ENCODE data around the gene TCP1. TPM values are rescaled to one million over a fixed set of nuclear protein-coding genes. Genes with fewer than 3 reads are reported as not detected.

TCP1 gene
- total and polyA plus RNA-seq, 9 of the 15 experiments (the other 6 are each of a cell fraction or from before 2014, with no cell fraction given), result 331 to 801 (median 645) TPM

- TF ChIP-seq, protein P1, sequence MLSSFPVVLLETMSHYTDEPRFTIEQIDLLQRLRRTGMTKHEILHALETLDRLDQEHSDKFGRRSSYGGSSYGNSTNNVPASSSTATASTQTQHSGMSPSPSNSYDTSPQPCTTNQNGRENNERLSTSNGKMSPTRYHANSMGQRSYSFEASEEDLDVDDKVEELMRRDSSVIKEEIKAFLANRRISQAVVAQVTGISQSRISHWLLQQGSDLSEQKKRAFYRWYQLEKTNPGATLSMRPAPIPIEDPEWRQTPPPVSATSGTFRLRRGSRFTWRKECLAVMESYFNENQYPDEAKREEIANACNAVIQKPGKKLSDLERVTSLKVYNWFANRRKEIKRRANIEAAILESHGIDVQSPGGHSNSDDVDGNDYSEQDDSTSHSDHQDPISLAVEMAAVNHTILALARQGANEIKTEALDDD (IDR thresholded peaks at IDR 0.05), result no peak
- no peak for TF ChIP-seq NUFIP1 (IDR thresholded peaks at IDR 0.05; ENCODE audit: partially characterized antibody)
- TF ChIP-seq CEBPB (tag; IDR thresholded peaks at IDR 0.05), result no peak
- TF ChIP-seq RB1 (IDR thresholded peaks at IDR 0.05; ENCODE audit: low read depth), result peak; percentile 51; the same call in 1 of the 2 replicates
- 0 out of 2 replicates have a peak, but pooled peaks have one; percentile 39 for TF ChIP-seq NFRKB (IDR thresholded peaks at IDR 0.05; ENCODE audit: low read depth)
- TF ChIP-seq IRF9 (tag; IDR thresholded peaks at IDR 0.05), result no peak
- TF ChIP-seq, protein P2, sequence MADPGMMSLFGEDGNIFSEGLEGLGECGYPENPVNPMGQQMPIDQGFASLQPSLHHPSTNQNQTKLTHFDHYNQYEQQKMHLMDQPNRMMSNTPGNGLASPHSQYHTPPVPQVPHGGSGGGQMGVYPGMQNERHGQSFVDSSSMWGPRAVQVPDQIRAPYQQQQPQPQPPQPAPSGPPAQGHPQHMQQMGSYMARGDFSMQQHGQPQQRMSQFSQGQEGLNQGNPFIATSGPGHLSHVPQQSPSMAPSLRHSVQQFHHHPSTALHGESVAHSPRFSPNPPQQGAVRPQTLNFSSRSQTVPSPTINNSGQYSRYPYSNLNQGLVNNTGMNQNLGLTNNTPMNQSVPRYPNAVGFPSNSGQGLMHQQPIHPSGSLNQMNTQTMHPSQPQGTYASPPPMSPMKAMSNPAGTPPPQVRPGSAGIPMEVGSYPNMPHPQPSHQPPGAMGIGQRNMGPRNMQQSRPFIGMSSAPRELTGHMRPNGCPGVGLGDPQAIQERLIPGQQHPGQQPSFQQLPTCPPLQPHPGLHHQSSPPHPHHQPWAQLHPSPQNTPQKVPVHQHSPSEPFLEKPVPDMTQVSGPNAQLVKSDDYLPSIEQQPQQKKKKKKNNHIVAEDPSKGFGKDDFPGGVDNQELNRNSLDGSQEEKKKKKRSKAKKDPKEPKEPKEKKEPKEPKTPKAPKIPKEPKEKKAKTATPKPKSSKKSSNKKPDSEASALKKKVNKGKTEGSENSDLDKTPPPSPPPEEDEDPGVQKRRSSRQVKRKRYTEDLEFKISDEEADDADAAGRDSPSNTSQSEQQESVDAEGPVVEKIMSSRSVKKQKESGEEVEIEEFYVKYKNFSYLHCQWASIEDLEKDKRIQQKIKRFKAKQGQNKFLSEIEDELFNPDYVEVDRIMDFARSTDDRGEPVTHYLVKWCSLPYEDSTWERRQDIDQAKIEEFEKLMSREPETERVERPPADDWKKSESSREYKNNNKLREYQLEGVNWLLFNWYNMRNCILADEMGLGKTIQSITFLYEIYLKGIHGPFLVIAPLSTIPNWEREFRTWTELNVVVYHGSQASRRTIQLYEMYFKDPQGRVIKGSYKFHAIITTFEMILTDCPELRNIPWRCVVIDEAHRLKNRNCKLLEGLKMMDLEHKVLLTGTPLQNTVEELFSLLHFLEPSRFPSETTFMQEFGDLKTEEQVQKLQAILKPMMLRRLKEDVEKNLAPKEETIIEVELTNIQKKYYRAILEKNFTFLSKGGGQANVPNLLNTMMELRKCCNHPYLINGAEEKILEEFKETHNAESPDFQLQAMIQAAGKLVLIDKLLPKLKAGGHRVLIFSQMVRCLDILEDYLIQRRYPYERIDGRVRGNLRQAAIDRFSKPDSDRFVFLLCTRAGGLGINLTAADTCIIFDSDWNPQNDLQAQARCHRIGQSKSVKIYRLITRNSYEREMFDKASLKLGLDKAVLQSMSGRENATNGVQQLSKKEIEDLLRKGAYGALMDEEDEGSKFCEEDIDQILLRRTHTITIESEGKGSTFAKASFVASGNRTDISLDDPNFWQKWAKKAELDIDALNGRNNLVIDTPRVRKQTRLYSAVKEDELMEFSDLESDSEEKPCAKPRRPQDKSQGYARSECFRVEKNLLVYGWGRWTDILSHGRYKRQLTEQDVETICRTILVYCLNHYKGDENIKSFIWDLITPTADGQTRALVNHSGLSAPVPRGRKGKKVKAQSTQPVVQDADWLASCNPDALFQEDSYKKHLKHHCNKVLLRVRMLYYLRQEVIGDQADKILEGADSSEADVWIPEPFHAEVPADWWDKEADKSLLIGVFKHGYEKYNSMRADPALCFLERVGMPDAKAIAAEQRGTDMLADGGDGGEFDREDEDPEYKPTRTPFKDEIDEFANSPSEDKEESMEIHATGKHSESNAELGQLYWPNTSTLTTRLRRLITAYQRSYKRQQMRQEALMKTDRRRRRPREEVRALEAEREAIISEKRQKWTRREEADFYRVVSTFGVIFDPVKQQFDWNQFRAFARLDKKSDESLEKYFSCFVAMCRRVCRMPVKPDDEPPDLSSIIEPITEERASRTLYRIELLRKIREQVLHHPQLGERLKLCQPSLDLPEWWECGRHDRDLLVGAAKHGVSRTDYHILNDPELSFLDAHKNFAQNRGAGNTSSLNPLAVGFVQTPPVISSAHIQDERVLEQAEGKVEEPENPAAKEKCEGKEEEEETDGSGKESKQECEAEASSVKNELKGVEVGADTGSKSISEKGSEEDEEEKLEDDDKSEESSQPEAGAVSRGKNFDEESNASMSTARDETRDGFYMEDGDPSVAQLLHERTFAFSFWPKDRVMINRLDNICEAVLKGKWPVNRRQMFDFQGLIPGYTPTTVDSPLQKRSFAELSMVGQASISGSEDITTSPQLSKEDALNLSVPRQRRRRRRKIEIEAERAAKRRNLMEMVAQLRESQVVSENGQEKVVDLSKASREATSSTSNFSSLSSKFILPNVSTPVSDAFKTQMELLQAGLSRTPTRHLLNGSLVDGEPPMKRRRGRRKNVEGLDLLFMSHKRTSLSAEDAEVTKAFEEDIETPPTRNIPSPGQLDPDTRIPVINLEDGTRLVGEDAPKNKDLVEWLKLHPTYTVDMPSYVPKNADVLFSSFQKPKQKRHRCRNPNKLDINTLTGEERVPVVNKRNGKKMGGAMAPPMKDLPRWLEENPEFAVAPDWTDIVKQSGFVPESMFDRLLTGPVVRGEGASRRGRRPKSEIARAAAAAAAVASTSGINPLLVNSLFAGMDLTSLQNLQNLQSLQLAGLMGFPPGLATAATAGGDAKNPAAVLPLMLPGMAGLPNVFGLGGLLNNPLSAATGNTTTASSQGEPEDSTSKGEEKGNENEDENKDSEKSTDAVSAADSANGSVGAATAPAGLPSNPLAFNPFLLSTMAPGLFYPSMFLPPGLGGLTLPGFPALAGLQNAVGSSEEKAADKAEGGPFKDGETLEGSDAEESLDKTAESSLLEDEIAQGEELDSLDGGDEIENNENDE (IDR thresholded peaks at IDR 0.05; ENCODE audit: low read depth, low read length), result no peak
- peak; percentile 99 for TF ChIP-seq FOS (IDR thresholded peaks at IDR 0.05; ENCODE audit: extremely low read depth, insufficient read length)
- 0 out of 2 replicates have a peak, but pooled peaks have one; percentile 8 for TF ChIP-seq ZNF212 (CRISPR knock-in tag; IDR thresholded peaks at IDR 0.05)
- peak; percentile 85 for TF ChIP-seq ZFX (CRISPR knock-in tag; IDR thresholded peaks at IDR 0.05)
- peak; percentile 87 for TF ChIP-seq ZBTB17 (CRISPR knock-in tag; IDR thresholded peaks at IDR 0.05)
- peak; percentile 72 for TF ChIP-seq TOE1 (IDR thresholded peaks at IDR 0.05; ENCODE audit: borderline replicate concordance)
- TF ChIP-seq TOE1 (CRISPR knock-in tag; IDR thresholded peaks at IDR 0.05; ENCODE audit: borderline replicate concordance, low read depth), result no peak
- no peak; the same call in 1 of the 2 replicates for TF ChIP-seq SIN3B (IDR thresholded peaks at IDR 0.05; ENCODE audit: low read depth)
Measured at GRCh38 chr6:159761873-159762680, 27.3 kb downstream of the TCP1 start, which contains the start of gene ACAT2 (continued).

Measured in K562 (cell line).